GM19025 (cell line): ENCODE data around the gene SPARC.
A peak's percentile ranks its signal among the peaks of the same experiment; 100 is the strongest.
"Not testable (repeated sequence)": the region's sequence is repeated elsewhere in the genome, so short reads cannot be mapped to it uniquely, and the experiment has no call there.

Experiments used
- ATAC-seq: cut with Tn5 transposase; IDR thresholded peaks from one replicate; pipeline ENCODE4 v1.9.1; 2021; ENCODE audit warnings: mild to moderate bottlenecking, low read depth, moderate library complexity; ENCODE audit not compliant: unreplicated experiment

The SPARC gene

DNA sequence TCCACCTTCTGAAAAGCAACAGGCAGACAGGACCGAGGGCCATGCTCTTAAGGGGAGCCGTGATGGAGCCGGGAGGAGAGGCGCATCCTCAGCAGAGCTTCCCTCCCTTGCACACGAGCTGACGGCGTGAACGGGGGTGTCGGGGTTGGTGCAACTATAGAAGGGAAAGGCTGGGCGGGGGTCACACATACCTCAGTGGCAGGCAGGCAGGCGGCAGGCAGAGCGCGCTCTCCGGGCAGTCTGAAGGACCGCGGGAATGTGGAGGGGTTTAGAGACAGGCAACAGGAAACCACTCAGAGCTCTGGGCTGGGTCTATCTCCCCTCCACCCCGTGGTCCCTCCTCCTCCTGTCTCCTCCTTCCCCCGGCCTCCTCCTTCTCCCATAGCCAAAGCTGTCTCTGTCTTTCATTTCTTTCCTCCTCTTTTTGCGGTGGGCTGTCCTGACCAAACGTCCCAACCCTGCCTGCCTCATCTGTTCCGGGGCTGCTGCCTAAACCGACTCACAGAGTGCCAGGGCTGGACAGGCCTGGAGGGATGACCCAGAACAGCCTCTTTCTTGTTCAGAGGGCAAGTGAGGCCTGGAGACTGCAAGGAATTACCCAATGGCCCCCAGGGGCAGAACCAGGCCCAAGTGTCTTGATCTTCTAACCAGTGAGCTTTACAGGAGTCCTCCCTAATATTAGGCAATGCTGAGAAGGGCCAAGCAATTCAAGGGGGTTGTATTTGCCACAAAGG is at the start of gene SPARC:
SPARC (minus strand) TSS at position 242 of the 734 bp plus-strand sequence. CDS start 10,727 bp downstream, outside the sequence.
- peak; percentile 62 for ATAC-seq

GRCh38 chr5:151735646-151736045 is 48.9 kb upstream of the SPARC start:
- no peak for ATAC-seq

GRCh38 chr5:151734064-151734408 is 47.3 kb upstream of the SPARC start:
- no peak for ATAC-seq

GRCh38 chr5:151733358-151734063 is 46.8 kb upstream of the SPARC start:
- no peak for ATAC-seq

DNA sequence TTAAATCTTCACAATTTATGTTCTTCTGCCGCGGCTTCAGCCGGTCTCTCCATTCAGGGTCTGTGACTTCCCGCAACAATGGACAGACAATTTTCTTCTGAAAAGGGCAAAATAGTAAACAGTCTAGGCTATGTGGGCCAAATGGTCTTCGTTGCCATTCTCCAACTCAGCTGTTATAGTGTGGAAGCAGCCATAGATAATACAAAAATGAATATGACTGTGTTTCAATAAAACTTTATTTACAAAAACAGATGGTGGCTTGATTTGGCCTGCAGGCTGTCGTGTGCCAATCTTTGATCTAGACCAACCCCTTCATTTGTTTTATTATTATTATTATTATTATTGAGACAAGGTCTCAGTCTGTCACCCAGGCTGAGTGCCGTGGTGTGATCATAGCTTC is 43.7 kb upstream of the SPARC start:
- ATAC-seq, result no peak

DNA sequence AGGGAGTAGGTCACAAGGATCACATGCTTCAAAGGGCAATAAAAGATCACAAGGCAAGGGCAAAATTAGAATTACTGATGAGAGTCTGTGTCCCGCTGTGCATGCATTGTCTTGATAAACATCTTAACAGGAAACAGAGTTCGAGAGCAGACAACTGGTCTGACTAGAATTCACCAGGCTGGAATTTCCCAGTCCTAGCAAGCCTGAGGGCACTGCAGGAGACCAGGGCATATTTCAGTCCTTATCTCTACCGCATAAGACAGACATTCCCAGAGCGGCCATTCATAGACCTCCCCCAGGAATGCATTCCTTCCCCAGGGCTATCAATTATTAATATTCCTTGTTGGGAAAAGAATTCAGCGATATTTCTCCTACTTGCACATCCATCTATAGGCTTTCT is 42.9 kb upstream of the SPARC start:
- ATAC-seq, result not testable (repeated sequence)

- ATAC-seq, result no peak
Observed at GRCh38 chr5:151724360-151724759, 37.6 kb upstream of the SPARC start.

GRCh38 chr5:151722546-151722945 is 35.8 kb upstream of the SPARC start:
- no peak for ATAC-seq

- no peak for ATAC-seq
Observed at GRCh38 chr5:151721812-151722391, 35.2 kb upstream of the SPARC start.

DNA sequence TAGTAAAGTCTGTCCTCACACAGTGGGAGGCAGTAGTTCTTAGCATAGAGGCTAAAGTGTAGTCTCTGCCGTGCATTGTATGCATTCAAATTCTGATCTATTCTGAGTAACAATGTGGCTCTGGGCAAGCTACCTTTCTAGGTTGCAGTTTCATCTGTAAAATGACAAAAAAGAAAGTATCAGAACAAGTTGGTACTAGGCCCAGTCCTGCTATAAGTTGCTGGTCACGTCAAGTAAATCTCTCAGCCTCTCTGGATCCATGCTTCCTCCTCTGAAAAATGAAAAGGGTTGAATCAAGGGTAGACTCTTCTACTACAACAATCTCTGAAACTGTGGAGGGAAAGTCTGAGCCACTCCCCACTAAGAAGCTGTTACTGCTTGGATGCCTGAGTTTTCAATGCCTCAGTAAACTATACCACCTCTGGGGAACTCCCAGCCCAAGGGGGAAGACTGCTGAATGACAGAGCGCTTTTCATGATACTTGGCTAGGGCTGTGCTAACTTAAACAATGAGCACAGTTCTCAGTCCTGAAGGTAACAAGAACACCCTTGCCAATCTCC is 34.5 kb upstream of the SPARC start:
- ATAC-seq, result peak; percentile 79

DNA sequence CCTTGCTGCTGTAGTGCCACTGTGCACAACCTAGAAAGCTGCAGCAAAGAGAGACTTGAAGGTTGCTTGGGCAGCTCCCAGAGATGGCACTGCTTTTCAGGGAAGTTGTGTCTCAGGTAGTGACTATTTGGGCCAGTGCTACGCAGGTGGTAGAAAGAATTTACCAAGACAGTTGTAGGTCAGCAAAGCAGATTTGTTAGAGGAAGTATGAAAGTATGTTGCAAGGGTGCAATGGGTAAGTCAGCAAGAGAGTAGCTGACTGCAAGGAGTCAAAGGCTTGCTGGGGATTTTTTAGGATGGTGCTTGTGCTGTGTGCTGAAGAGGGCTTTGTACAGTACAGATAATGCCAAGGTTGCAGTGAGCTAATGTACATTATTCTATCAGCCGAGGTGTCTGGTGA is 33.5 kb upstream of the SPARC start:
- no peak for ATAC-seq

- no peak for ATAC-seq
Observed at GRCh38 chr5:151719228-151720000, 32.7 kb upstream of the SPARC start.

DNA sequence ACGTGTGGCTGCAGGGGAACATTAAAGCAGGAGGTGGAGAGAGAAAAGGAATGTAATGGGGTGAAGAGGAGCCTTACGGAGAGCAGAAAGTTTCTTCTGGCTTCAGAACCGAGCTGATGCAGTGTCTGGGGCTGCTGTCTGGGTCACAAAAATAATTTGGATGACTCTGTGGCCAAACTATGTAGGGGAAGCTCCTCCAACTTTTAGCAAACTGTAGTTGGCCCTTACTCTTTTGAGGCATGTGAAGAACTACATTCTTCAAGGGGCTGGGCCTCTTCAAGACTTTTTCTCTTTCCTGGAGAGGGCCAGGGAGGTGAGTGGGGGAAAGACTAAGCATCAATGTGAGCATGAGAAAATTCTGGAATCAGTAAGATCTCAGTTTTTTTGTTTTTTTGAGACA is 31.9 kb upstream of the SPARC start:
- no peak for ATAC-seq

GRCh38 chr5:151718153-151718552 is 31.4 kb upstream of the SPARC start:
- ATAC-seq, result no peak

DNA sequence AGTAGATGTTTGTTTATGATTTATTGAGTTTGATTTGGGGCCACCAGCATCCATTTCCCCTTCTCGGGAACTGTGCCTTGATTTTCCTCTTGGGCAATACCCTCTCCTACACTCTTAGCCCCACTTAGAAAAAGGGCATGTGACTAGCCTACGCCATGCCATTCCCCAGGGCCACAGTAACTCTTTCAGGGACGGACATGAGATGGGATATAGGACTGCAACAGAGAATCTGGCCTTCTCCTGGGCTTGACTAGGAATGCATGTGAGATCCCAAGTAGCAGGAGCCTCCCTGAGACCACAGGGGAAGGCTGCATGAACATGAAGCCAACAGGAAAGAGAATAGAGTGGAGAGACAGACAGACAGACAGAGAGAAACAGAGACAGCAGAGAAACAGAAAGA is 30.7 kb upstream of the SPARC start:
- no peak for ATAC-seq

DNA sequence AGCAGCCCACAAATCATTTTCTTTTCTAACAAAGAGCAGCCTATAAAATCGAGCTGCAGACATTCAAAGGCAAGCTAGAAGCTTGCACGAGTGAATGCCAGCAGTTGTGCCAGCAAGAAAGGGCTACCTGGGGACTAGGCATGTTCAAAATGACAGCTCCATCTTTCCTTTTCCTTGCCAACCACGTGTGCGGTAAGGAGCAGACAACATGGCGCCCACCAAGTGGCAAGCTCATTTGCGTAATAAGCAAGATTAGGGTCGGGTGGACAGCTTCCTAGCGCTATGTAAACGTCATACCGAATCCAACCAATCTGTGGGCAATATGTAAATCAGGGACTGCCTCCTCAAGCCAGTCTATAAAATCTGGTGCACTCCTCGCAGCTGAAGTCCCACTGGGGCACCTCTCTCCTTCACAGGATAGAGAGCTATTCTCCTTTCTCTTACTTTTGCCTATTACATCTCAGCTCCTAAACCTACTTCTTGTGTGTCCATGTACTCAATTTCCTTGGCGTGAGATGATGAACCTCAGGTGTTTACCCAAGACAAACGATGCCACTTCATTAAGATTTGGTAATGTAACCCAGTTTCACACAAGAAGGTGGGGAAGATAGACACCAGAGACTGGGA is 22.5 kb upstream of the SPARC start:
- ATAC-seq, result no peak

DNA sequence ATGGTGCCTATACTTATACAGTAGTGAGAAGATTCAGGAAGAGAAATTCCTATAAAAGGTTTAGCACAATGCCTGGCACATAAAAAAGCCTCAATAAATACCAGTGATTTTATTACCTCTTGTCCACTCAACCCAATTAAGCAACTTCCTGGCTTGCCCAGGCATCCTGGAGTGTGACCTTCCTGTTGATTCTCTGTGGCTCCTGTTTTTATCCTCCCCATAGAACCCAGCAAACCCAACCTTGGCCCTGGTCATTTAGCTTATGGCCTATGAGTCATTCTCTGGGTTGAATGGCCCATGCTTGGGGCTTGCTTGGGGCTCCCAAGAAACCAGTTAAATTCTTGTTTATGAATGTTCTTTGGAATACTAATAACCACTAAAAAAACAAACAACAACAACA is 21.4 kb upstream of the SPARC start:
- no peak for ATAC-seq

GRCh38 chr5:151707567-151707966 is 20.9 kb upstream of the SPARC start:
- no peak for ATAC-seq

- no peak for ATAC-seq
Observed at GRCh38 chr5:151706906-151707305, 20.2 kb upstream of the SPARC start.

DNA sequence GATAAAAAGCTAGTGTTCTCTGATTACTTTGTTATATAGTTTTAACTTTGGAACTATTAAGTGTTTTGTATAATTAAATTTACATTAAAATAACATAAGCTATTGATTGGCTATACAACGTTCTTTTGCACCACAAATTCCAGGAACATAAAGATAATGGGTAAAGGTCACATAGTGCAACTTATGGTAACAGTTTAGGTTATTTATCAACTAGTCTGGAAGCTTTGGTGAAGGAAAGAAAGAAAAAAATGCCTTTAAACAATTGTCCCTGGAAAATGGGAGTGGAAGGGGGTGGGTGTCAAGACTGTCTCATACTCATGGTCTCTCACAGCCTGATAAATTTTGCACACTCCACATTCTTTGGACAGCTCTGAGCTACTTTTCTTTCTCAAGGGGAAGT is 17.1 kb upstream of the SPARC start:
- no peak for ATAC-seq
